ENCODE measurements around the gene SNX5. TPM values are rescaled to one million over a fixed set of nuclear protein-coding genes. Genes with fewer than 3 reads are reported as not detected.

The SNX5 gene
- total and polyA plus RNA-seq, 2 of the 13 experiments (the other 11 are each of a cell fraction or from before 2014, with no cell fraction given) = 664 to 1,040 TPM

DNA sequence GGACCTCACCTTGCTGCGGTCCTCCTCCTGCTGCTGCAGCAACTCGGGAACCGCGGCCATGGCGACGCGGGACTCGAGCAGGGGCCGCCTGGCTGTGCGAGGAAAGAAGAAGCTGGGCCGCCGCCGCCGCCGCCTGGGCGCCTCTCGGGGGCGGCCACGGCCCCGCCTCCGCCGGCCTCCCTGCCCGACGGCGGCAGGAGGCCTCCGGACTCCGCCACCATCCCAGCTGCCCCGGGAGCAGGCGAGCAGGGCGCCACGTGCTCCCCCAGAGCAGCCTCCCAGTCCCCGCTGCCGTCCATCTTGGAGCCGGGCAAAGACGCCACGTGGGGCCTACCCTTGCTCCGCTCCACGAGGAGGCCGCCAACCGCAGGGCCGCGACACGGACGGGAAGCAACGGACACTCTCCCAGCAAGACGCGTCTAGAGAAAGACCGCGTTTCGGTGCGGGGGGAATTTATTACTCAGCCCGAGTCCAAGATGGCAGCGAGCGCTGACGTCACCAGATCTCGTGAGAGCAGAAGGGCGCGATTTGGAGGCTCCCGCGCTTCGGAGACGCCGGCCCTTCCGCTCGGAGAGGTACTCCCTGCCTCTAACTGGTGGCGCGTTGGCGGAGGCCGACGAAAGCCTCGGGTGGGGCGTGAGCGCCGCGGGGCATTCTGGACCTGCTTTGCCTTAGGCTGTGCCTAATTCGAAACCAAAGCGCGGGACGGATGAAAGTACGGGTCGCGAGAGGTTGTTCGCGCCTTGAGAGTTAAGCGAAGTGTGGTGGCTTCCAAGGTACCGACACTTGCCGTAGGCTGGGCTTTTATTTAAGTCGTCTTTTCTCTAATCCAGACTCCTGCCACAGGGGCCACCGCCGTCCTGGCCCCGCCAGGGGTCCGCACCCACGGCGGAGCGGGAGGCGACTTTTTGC is at the start of gene SNX5, which contains the start of gene MGME1 (continued):
- TF ChIP-seq ZNF556 (CRISPR knock-in tag; IDR thresholded peaks at IDR 0.05; ENCODE audit: borderline replicate concordance) (peak; percentile 80; the same call in 1 of the 2 replicates), ZNF484 (CRISPR knock-in tag; IDR thresholded peaks at IDR 0.05; ENCODE audit: borderline replicate concordance, low read depth) (no peak), SATB2 (CRISPR knock-in tag; IDR thresholded peaks at IDR 0.05) (peak; percentile 87), MAFG (CRISPR knock-in tag; IDR thresholded peaks at IDR 0.05) (no peak), ZSCAN25 (CRISPR knock-in tag; IDR thresholded peaks at IDR 0.05) (peak; percentile 75; the same call in 1 of the 2 replicates), ZNF33A (CRISPR knock-in tag; IDR thresholded peaks at IDR 0.05; ENCODE audit: borderline replicate concordance) (no peak), ZNF337 (CRISPR knock-in tag; IDR thresholded peaks at IDR 0.05; ENCODE audit: borderline replicate concordance, low read depth) (peak; percentile 90), HIVEP1 (CRISPR knock-in tag; IDR thresholded peaks at IDR 0.05) (peak; percentile 97), RFXAP (CRISPR knock-in tag; IDR thresholded peaks at IDR 0.05; ENCODE audit: borderline replicate concordance) (peak; percentile 96), ATM (IDR thresholded peaks at IDR 0.05; ENCODE audit: borderline replicate concordance) (no peak), RXRB (CRISPR knock-in tag; IDR thresholded peaks at IDR 0.05; ENCODE audit: borderline replicate concordance) (peak; percentile 83), ASH2L (IDR thresholded peaks at IDR 0.05; ENCODE audit: insufficient read length, low read depth, low read length) (peak; percentile 96), GTF2F1 (IDR thresholded peaks at IDR 0.05; ENCODE audit: low read length) (peak; percentile 90)
- TF ChIP-seq, protein P1, sequence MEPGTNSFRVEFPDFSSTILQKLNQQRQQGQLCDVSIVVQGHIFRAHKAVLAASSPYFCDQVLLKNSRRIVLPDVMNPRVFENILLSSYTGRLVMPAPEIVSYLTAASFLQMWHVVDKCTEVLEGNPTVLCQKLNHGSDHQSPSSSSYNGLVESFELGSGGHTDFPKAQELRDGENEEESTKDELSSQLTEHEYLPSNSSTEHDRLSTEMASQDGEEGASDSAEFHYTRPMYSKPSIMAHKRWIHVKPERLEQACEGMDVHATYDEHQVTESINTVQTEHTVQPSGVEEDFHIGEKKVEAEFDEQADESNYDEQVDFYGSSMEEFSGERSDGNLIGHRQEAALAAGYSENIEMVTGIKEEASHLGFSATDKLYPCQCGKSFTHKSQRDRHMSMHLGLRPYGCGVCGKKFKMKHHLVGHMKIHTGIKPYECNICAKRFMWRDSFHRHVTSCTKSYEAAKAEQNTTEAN (CRISPR knock-in tag; conservative IDR thresholded peaks at IDR 0.05) = no peak; the same call in none of the 2 replicates
- TF ChIP-seq, protein P2, sequence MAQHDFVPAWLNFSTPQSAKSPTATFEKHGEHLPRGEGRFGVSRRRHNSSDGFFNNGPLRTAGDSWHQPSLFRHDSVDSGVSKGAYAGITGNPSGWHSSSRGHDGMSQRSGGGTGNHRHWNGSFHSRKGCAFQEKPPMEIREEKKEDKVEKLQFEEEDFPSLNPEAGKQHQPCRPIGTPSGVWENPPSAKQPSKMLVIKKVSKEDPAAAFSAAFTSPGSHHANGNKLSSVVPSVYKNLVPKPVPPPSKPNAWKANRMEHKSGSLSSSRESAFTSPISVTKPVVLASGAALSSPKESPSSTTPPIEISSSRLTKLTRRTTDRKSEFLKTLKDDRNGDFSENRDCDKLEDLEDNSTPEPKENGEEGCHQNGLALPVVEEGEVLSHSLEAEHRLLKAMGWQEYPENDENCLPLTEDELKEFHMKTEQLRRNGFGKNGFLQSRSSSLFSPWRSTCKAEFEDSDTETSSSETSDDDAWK (CRISPR knock-in tag; IDR thresholded peaks at IDR 0.05) = no peak
- TF ChIP-seq, protein P3, sequence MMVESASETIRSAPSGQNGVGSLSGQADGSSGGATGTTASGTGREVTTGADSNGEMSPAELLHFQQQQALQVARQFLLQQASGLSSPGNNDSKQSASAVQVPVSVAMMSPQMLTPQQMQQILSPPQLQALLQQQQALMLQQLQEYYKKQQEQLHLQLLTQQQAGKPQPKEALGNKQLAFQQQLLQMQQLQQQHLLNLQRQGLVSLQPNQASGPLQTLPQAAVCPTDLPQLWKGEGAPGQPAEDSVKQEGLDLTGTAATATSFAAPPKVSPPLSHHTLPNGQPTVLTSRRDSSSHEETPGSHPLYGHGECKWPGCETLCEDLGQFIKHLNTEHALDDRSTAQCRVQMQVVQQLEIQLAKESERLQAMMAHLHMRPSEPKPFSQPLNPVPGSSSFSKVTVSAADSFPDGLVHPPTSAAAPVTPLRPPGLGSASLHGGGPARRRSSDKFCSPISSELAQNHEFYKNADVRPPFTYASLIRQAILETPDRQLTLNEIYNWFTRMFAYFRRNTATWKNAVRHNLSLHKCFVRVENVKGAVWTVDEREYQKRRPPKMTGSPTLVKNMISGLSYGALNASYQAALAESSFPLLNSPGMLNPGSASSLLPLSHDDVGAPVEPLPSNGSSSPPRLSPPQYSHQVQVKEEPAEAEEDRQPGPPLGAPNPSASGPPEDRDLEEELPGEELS (CRISPR knock-in tag; IDR thresholded peaks at IDR 0.05) = peak; percentile 72
- TF ChIP-seq, protein P4, sequence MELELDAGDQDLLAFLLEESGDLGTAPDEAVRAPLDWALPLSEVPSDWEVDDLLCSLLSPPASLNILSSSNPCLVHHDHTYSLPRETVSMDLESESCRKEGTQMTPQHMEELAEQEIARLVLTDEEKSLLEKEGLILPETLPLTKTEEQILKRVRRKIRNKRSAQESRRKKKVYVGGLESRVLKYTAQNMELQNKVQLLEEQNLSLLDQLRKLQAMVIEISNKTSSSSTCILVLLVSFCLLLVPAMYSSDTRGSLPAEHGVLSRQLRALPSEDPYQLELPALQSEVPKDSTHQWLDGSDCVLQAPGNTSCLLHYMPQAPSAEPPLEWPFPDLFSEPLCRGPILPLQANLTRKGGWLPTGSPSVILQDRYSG (CRISPR knock-in tag; IDR thresholded peaks at IDR 0.05) = peak; percentile 92
- TF ChIP-seq, protein P5, sequence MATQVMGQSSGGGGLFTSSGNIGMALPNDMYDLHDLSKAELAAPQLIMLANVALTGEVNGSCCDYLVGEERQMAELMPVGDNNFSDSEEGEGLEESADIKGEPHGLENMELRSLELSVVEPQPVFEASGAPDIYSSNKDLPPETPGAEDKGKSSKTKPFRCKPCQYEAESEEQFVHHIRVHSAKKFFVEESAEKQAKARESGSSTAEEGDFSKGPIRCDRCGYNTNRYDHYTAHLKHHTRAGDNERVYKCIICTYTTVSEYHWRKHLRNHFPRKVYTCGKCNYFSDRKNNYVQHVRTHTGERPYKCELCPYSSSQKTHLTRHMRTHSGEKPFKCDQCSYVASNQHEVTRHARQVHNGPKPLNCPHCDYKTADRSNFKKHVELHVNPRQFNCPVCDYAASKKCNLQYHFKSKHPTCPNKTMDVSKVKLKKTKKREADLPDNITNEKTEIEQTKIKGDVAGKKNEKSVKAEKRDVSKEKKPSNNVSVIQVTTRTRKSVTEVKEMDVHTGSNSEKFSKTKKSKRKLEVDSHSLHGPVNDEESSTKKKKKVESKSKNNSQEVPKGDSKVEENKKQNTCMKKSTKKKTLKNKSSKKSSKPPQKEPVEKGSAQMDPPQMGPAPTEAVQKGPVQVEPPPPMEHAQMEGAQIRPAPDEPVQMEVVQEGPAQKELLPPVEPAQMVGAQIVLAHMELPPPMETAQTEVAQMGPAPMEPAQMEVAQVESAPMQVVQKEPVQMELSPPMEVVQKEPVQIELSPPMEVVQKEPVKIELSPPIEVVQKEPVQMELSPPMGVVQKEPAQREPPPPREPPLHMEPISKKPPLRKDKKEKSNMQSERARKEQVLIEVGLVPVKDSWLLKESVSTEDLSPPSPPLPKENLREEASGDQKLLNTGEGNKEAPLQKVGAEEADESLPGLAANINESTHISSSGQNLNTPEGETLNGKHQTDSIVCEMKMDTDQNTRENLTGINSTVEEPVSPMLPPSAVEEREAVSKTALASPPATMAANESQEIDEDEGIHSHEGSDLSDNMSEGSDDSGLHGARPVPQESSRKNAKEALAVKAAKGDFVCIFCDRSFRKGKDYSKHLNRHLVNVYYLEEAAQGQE (IDR thresholded peaks at IDR 0.05; ENCODE audit: borderline replicate concordance in 1 of 2, low read depth in 1 of 2, low read length in 2 of 2) = peak in 1 of 2 experiments; percentile 60; a peak in 2 of 4 replicates
